Measurements from ENCODE around the gene AMER3. TPM values are rescaled to one million over a fixed set of nuclear protein-coding genes. Genes with fewer than 3 reads are reported as not detected.

The AMER3 gene
- total and polyA plus RNA-seq, 2 donors = under 0.01 to 0.02 TPM

DNA sequence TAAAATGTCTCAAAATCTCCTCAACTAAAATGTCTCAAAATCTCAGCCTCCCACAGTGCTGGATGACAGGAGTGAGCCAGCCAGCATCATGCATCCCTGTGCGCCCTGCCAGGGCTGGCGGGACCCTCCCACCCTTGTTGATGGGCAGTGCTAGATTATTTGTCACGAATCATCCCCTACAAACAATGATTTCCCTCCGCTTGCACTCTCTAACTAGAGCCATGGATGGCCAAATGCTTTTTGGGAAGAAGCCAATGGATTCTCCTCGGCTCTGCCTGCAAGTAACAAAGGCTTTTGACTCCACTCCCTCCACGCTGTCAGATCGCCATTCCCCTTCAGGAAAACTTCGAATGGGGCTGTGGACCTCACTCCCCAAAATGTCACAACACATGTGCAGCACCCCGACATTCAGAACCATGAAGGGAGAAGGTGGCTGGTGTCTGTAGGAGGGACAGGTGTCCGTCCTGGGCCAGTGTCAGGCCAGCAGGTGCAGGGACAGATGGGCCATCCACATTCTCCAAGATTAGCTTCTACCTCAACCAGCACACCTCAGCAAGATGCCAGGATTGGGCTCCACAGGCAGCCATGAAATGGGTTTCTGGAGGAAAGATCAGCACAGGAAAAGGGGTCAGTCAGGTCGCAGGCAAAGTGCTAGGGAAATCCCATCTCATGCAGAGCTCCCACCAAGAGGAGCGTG is 11.5 kb downstream of the AMER3 start:
- Histone ChIP-seq H3K4me3 (ENCODE audit: low read length in 2 of 2) (no peak overlapping the region), H3K36me3 (ENCODE audit: control insufficient read depth in 2 of 2, insufficient read depth in 2 of 2, low read length in 1 of 2) (no peaks in the 10 kb centered on the region), H3K27ac (ENCODE audit: low read depth in 1 of 2, low read length in 1 of 2) (no peak overlapping the region), H3K4me1 (ENCODE audit: control insufficient read depth in 2 of 2, insufficient read depth in 2 of 2, low read length in 2 of 2) (no peaks in the 10 kb centered on the region), H3K27me3 (ENCODE audit: control insufficient read depth in 2 of 2, insufficient read depth in 1 of 2, low read length in 1 of 2) (no peaks in the 10 kb centered on the region), H3K9me3 (ENCODE audit: control insufficient read depth in 2 of 2, insufficient read depth in 1 of 2, low read length in 1 of 2) (no peaks in the 10 kb centered on the region)
- no peak for DNase-seq (ENCODE audit: low read depth in 6 of 9, low spot score in 9 of 9)
- WGBS = 85% methylated on average over 12 of the region's 12 CpGs

DNA sequence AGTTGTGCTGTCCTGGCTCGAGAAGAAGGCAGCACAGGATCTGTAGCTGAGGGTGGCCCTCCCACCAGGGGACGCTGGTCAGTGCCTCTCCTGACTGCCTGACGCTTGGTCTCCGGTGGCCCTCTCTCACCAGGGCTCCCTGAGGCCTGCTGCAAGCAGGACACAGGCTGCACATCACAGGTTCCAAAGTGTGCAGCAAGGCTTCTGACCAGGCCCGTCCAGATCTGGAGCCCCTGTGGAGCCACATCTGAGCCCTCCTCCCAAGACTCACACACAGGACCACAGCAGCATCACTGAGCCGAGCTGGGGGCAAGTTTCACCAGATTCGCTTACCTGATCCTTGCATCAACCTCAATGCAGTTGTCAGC is 12.1 kb downstream of the AMER3 start:
- Histone ChIP-seq H3K9me3 (ENCODE audit: control insufficient read depth in 2 of 2, insufficient read depth in 1 of 2, low read length in 1 of 2) (no peaks in the 10 kb centered on the region), H3K27me3 (ENCODE audit: control insufficient read depth in 2 of 2, insufficient read depth in 1 of 2, low read length in 1 of 2) (no peaks in the 10 kb centered on the region), H3K27ac (ENCODE audit: low read depth in 1 of 2, low read length in 1 of 2) (no peak overlapping the region), H3K36me3 (ENCODE audit: control insufficient read depth in 2 of 2, insufficient read depth in 2 of 2, low read length in 1 of 2) (no peaks in the 10 kb centered on the region), H3K4me1 (ENCODE audit: control insufficient read depth in 2 of 2, insufficient read depth in 2 of 2, low read length in 2 of 2) (no peaks in the 10 kb centered on the region), H3K4me3 (ENCODE audit: low read length in 2 of 2) (no peak overlapping the region)
- DNase-seq (ENCODE audit: low read depth in 6 of 9, low spot score in 9 of 9) = no peak
- WGBS = 76% methylated on average over 7 of the region's 7 CpGs

DNA sequence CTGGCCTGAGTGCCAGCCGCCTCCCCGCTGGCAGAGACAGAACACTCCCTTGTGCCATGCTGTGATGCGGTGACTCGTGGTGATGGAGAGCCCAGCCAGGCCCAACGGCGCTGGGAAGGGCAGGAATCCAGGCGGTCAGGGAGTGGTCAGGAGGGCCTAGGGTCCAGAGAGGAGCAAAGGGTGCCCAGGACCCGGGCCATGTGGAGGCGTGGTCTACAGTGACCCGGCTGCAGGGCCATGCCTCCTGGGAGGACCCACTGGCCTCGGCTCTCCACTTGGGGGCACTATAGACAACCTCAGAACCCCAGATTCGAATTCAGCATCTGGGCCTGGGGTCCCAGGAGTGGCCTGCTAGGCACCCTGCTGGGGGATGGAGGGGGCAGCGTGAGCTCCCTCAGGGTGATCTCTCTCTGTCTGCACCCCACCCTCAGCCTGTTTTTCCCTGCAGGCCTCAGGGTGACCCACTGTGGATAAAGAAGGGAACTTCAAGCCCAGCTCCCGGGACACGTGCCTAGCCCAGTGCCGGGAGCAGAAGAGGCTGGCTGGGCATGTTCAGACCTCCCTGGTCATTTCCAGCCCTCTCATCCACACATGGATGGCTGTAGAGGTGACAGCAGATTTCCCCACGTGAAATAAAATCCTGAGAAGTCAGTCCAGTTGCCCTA is 13.0 kb downstream of the AMER3 start:
- Histone ChIP-seq H3K4me3 (ENCODE audit: low read length in 2 of 2) (no peak overlapping the region), H3K27me3 (ENCODE audit: control insufficient read depth in 2 of 2, insufficient read depth in 1 of 2, low read length in 1 of 2) (no peaks in the 10 kb centered on the region), H3K36me3 (ENCODE audit: control insufficient read depth in 2 of 2, insufficient read depth in 2 of 2, low read length in 1 of 2) (no peaks in the 10 kb centered on the region), H3K27ac (ENCODE audit: low read depth in 1 of 2, low read length in 1 of 2) (no peak overlapping the region), H3K4me1 (ENCODE audit: control insufficient read depth in 2 of 2, insufficient read depth in 2 of 2, low read length in 2 of 2) (no peaks in the 10 kb centered on the region), H3K9me3 (ENCODE audit: control insufficient read depth in 2 of 2, insufficient read depth in 1 of 2, low read length in 1 of 2) (no peaks in the 10 kb centered on the region)
- WGBS = 89% methylated on average over 17 of the region's 17 CpGs
- no peak for DNase-seq (ENCODE audit: low read depth in 6 of 9, low spot score in 9 of 9)

DNA sequence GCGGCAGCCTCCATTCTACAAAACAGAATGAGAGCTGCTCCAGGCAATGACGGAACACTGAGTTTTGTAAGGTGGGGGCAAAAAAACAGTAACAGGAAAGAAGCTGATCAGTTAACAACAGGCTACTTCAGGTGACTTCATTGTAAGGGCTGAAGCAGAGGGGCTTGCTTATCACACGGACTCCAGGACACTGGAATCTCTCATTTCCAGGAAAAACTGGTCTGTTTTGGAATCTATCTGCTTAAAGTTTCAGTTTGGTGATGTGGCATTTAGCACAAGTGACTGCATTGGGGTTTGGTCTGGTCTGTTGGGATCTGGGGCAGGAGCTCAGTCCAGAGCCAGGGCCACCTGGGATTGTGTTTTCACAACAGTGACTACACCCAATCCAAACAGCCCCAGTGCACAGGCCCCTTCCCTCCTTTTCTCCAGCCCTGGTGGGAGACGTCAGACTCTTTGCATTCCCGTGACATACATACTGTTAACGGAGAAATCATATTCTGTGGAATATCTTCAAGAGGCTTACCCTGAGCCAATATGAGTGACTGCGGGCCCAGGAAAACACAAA is 14.1 kb downstream of the AMER3 start:
- Histone ChIP-seq H3K4me1 (ENCODE audit: control insufficient read depth in 2 of 2, insufficient read depth in 2 of 2, low read length in 2 of 2) (no peaks in the 10 kb centered on the region), H3K27me3 (ENCODE audit: control insufficient read depth in 2 of 2, insufficient read depth in 1 of 2, low read length in 1 of 2) (no peaks in the 10 kb centered on the region), H3K27ac (ENCODE audit: low read depth in 1 of 2, low read length in 1 of 2) (no peak overlapping the region), H3K9me3 (ENCODE audit: control insufficient read depth in 2 of 2, insufficient read depth in 1 of 2, low read length in 1 of 2) (no peaks in the 10 kb centered on the region), H3K36me3 (ENCODE audit: control insufficient read depth in 2 of 2, insufficient read depth in 2 of 2, low read length in 1 of 2) (no peaks in the 10 kb centered on the region), H3K4me3 (ENCODE audit: low read length in 2 of 2) (no peak overlapping the region)
- WGBS = 83% methylated on average over 7 of the region's 7 CpGs
- no peak for DNase-seq (ENCODE audit: low read depth in 6 of 9, low spot score in 9 of 9)

DNA sequence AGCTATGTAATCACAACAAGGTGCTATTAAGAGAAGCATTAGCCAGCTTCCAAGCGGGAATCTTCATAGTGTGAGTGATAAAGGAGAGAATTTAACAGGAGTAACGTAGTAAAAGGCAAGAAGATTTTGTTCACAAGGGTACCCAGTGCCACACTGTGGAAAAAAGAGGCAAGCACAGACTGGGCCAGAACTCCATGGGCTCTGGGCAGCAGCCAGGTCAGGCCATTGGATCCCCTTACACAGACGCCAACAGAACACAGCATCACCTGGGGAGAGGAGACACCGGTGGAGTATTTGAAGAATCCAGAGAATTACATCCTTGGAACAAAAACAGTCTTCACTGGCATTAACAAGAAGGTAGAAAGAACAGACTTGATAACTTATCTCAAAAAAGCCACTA is 21.2 kb downstream of the AMER3 start:
- Histone ChIP-seq H3K36me3 (ENCODE audit: control insufficient read depth in 2 of 2, insufficient read depth in 2 of 2, low read length in 1 of 2) (no peaks in the 10 kb centered on the region), H3K27me3 (ENCODE audit: control insufficient read depth in 2 of 2, insufficient read depth in 1 of 2, low read length in 1 of 2) (no peaks in the 10 kb centered on the region), H3K9me3 (ENCODE audit: control insufficient read depth in 2 of 2, insufficient read depth in 1 of 2, low read length in 1 of 2) (no peaks in the 10 kb centered on the region), H3K4me1 (ENCODE audit: control insufficient read depth in 2 of 2, insufficient read depth in 2 of 2, low read length in 2 of 2) (no peaks in the 10 kb centered on the region), H3K4me3 (ENCODE audit: low read length in 2 of 2) (no peak overlapping the region), H3K27ac (ENCODE audit: low read depth in 1 of 2, low read length in 1 of 2) (no peak overlapping the region)
- no peak for DNase-seq (ENCODE audit: low read depth in 6 of 9, low spot score in 9 of 9)
- WGBS = 60% methylated on average over 4 of the region's 4 CpGs

DNA sequence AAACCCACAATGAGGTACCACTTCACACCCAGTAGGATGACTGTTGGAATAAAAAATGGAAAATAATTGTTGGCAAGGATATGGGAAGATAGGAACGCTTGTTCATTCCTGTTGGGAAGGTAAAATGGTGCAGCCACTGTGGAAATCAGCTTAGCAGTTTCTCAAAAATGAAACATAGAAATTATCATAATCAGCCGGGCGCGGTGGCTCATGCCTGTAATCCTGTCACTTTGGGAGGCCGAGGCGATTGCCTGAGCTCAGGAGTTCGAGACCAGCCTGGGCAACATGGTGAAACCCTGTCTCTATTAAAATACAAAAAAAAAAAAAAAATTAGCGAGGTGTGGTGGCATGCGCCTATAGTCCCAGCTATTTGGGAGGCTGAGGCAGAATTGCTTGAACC is 23.4 kb downstream of the AMER3 start:
- H3K27me3 ChIP-seq (ENCODE audit: control insufficient read depth in 2 of 2, insufficient read depth in 1 of 2, low read length in 1 of 2) = no peaks in the 10 kb centered on the region
- no peak for DNase-seq (ENCODE audit: low read depth in 6 of 9, low spot score in 9 of 9)
- H3K27ac ChIP-seq (ENCODE audit: low read depth in 1 of 2, low read length in 1 of 2) = no peak overlapping the region
- no peaks in the 10 kb centered on the region for H3K4me1 ChIP-seq (ENCODE audit: control insufficient read depth in 2 of 2, insufficient read depth in 2 of 2, low read length in 2 of 2)
- H3K4me3 ChIP-seq (ENCODE audit: low read length in 2 of 2) = no peak overlapping the region
- no peaks in the 10 kb centered on the region for H3K36me3 ChIP-seq (ENCODE audit: control insufficient read depth in 2 of 2, insufficient read depth in 2 of 2, low read length in 1 of 2)
- WGBS = 97% methylated on average over 9 of the region's 9 CpGs
- no peaks in the 10 kb centered on the region for H3K9me3 ChIP-seq (ENCODE audit: control insufficient read depth in 2 of 2, insufficient read depth in 1 of 2, low read length in 1 of 2)

DNA sequence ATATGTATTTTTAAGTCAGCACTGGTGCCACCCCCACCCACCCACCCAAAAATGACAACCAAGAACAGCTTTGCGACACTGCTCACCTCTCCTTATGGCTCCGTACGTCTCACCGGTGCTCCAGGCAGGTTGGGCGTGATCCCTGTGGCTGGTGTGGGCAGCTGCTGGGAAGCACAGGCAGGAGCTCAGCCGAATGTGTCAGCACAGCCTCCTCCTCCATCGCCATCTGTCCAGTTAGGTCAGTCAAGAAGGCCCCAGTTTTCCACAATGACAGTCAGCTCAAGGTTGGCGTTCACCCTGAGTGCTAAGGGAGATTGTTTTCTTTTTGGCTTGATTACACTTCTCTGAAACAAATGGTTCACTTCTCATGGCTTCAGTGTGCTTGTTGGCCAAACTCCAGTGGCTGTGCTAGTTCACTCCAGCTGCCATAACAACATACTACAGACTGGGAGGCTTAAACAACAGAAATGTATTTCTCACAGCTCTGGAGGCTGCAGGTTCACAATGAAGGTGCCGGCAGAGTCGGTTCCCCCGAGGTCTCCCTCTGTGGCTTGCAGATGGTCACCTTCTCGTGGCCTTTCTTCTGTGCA is 30.2 kb downstream of the AMER3 start:
- WGBS = 90% methylated on average over 12 of the region's 12 CpGs
- no peak for DNase-seq (ENCODE audit: low read depth in 6 of 9, low spot score in 9 of 9)
- no peaks in the 10 kb centered on the region for H3K4me1 ChIP-seq (ENCODE audit: control insufficient read depth in 2 of 2, insufficient read depth in 2 of 2, low read length in 2 of 2)

DNA sequence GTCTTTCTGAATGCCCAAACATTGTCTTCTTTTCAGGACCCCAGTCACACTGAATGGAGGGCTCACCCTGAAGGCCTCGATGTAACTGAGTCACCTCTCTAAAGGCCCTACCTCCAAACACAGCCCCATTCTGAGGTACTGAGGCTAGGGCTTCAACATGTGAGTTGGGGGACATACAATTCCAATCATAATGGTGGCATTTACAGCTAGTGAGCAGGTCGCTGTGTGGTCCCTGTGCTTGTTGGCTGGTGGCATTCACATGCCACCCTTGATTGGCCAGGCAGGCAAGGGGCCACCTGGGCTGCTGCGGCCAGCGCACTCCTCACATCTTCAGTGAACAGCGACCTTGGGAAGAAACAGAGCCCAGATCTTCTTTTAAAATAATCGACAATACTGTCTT is 30.7 kb downstream of the AMER3 start:
- Histone ChIP-seq H3K36me3 (ENCODE audit: control insufficient read depth in 2 of 2, insufficient read depth in 2 of 2, low read length in 1 of 2) (no peaks in the 10 kb centered on the region), H3K4me3 (ENCODE audit: low read length in 2 of 2) (no peak overlapping the region), H3K27ac (ENCODE audit: low read depth in 1 of 2, low read length in 1 of 2) (no peak overlapping the region), H3K9me3 (ENCODE audit: control insufficient read depth in 2 of 2, insufficient read depth in 1 of 2, low read length in 1 of 2) (no peaks in the 10 kb centered on the region), H3K4me1 (ENCODE audit: control insufficient read depth in 2 of 2, insufficient read depth in 2 of 2, low read length in 2 of 2) (no peaks in the 10 kb centered on the region), H3K27me3 (ENCODE audit: control insufficient read depth in 2 of 2, insufficient read depth in 1 of 2, low read length in 1 of 2) (no peaks in the 10 kb centered on the region)
- 94% methylated on average over 6 of the region's 6 CpGs for WGBS
- no peak for DNase-seq (ENCODE audit: low read depth in 6 of 9, low spot score in 9 of 9)

More for the DNA sequence above, 30.2 kb downstream of the AMER3 start:
- Histone ChIP-seq H3K36me3 (ENCODE audit: control insufficient read depth in 2 of 2, insufficient read depth in 2 of 2, low read length in 1 of 2) (no peaks in the 10 kb centered on the region), H3K27me3 (ENCODE audit: control insufficient read depth in 2 of 2, insufficient read depth in 1 of 2, low read length in 1 of 2) (no peaks in the 10 kb centered on the region), H3K9me3 (ENCODE audit: control insufficient read depth in 2 of 2, insufficient read depth in 1 of 2, low read length in 1 of 2) (no peaks in the 10 kb centered on the region), H3K4me3 (ENCODE audit: low read length in 2 of 2) (no peak overlapping the region), H3K27ac (ENCODE audit: low read depth in 1 of 2, low read length in 1 of 2) (no peak overlapping the region)

DNA sequence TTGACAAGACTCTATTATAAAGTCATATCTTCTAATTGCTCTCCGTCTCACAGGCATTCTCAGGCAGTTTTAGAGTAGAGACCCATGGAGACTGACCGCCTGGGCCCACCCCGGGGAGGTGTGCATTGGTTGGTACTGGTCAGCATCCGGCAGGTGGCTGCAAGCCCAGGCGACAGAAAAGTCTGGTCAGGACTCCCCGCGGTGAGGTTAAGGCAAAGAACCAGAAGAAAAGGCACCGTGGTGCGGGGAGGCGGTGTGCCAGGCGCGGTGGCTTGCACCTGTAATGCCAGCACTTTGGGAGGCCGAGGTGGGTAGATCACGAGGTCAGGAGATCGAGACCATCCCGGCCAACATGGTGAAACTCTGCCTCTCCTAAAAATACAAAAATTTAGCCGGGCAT is 32.5 kb downstream of the AMER3 start:
- 91% methylated on average over 17 of the region's 17 CpGs for WGBS
- H3K36me3 ChIP-seq (ENCODE audit: control insufficient read depth in 2 of 2, insufficient read depth in 2 of 2, low read length in 1 of 2) = no peaks in the 10 kb centered on the region
- H3K4me3 ChIP-seq (ENCODE audit: low read length in 2 of 2) = no peak overlapping the region
- no peaks in the 10 kb centered on the region for H3K27me3 ChIP-seq (ENCODE audit: control insufficient read depth in 2 of 2, insufficient read depth in 1 of 2, low read length in 1 of 2)
- no peaks in the 10 kb centered on the region for H3K4me1 ChIP-seq (ENCODE audit: control insufficient read depth in 2 of 2, insufficient read depth in 2 of 2, low read length in 2 of 2)
- H3K9me3 ChIP-seq (ENCODE audit: control insufficient read depth in 2 of 2, insufficient read depth in 1 of 2, low read length in 1 of 2) = no peaks in the 10 kb centered on the region
- H3K27ac ChIP-seq (ENCODE audit: low read depth in 1 of 2, low read length in 1 of 2) = no peak overlapping the region
- DNase-seq (ENCODE audit: low read depth in 6 of 9, low spot score in 9 of 9) = no peak

Measured in thymus (tissue), 11 donors.